ENCODE data around the gene KRCC1.

DNA sequence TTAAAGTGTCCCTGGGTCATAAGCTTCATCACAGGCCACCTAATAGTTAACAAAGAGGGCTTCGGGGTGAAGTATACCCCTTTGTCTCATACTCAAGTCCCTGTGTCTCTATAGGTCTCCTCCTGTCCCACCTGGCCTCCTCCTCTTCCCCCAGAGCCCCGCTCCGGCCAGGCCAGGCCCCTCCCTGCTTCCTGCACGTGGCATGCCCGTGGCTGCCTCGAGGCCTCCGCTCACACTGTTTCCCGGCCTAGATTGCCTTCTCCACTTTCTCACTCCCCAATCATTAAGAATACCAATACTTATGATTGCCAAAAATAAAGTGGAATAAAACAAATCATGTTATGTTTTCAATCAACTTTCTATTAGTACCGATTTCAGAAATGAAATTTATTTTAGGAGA lies 30.8 kb upstream of the KRCC1 start:
- TF ChIP-seq, protein P1, sequence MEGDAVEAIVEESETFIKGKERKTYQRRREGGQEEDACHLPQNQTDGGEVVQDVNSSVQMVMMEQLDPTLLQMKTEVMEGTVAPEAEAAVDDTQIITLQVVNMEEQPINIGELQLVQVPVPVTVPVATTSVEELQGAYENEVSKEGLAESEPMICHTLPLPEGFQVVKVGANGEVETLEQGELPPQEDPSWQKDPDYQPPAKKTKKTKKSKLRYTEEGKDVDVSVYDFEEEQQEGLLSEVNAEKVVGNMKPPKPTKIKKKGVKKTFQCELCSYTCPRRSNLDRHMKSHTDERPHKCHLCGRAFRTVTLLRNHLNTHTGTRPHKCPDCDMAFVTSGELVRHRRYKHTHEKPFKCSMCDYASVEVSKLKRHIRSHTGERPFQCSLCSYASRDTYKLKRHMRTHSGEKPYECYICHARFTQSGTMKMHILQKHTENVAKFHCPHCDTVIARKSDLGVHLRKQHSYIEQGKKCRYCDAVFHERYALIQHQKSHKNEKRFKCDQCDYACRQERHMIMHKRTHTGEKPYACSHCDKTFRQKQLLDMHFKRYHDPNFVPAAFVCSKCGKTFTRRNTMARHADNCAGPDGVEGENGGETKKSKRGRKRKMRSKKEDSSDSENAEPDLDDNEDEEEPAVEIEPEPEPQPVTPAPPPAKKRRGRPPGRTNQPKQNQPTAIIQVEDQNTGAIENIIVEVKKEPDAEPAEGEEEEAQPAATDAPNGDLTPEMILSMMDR (IDR thresholded peaks at IDR 0.05; ENCODE audit: poor library complexity, severe bottlenecking), result no peak
- TF ChIP-seq MXI1 (conservative IDR thresholded peaks at IDR 0.05; ENCODE audit: poor library complexity, severe bottlenecking) (no peak), POLR2AphosphoS5 (IDR thresholded peaks at IDR 0.05) (no peak), RAD21 (conservative IDR thresholded peaks at IDR 0.05) (no peak), TAF1 (IDR thresholded peaks at IDR 0.05; ENCODE audit: low read depth) (no peak)
- TF ChIP-seq, protein P2, sequence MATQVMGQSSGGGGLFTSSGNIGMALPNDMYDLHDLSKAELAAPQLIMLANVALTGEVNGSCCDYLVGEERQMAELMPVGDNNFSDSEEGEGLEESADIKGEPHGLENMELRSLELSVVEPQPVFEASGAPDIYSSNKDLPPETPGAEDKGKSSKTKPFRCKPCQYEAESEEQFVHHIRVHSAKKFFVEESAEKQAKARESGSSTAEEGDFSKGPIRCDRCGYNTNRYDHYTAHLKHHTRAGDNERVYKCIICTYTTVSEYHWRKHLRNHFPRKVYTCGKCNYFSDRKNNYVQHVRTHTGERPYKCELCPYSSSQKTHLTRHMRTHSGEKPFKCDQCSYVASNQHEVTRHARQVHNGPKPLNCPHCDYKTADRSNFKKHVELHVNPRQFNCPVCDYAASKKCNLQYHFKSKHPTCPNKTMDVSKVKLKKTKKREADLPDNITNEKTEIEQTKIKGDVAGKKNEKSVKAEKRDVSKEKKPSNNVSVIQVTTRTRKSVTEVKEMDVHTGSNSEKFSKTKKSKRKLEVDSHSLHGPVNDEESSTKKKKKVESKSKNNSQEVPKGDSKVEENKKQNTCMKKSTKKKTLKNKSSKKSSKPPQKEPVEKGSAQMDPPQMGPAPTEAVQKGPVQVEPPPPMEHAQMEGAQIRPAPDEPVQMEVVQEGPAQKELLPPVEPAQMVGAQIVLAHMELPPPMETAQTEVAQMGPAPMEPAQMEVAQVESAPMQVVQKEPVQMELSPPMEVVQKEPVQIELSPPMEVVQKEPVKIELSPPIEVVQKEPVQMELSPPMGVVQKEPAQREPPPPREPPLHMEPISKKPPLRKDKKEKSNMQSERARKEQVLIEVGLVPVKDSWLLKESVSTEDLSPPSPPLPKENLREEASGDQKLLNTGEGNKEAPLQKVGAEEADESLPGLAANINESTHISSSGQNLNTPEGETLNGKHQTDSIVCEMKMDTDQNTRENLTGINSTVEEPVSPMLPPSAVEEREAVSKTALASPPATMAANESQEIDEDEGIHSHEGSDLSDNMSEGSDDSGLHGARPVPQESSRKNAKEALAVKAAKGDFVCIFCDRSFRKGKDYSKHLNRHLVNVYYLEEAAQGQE (IDR thresholded peaks at IDR 0.05; ENCODE audit: borderline replicate concordance), result no peak
